GM21515 (cell line): ENCODE results near the gene CLTB.
"Not testable (repeated sequence)": the region's sequence is repeated elsewhere in the genome, so short reads cannot be mapped to it uniquely, and the experiment has no call there.

Source experiments
- ATAC-seq: cut with Tn5 transposase; IDR thresholded peaks from one replicate; pipeline ENCODE4 v1.9.1; 2021; ENCODE audit not compliant: unreplicated experiment

CLTB gene, protein sequence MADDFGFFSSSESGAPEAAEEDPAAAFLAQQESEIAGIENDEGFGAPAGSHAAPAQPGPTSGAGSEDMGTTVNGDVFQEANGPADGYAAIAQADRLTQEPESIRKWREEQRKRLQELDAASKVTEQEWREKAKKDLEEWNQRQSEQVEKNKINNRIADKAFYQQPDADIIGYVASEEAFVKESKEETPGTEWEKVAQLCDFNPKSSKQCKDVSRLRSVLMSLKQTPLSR

DNA sequence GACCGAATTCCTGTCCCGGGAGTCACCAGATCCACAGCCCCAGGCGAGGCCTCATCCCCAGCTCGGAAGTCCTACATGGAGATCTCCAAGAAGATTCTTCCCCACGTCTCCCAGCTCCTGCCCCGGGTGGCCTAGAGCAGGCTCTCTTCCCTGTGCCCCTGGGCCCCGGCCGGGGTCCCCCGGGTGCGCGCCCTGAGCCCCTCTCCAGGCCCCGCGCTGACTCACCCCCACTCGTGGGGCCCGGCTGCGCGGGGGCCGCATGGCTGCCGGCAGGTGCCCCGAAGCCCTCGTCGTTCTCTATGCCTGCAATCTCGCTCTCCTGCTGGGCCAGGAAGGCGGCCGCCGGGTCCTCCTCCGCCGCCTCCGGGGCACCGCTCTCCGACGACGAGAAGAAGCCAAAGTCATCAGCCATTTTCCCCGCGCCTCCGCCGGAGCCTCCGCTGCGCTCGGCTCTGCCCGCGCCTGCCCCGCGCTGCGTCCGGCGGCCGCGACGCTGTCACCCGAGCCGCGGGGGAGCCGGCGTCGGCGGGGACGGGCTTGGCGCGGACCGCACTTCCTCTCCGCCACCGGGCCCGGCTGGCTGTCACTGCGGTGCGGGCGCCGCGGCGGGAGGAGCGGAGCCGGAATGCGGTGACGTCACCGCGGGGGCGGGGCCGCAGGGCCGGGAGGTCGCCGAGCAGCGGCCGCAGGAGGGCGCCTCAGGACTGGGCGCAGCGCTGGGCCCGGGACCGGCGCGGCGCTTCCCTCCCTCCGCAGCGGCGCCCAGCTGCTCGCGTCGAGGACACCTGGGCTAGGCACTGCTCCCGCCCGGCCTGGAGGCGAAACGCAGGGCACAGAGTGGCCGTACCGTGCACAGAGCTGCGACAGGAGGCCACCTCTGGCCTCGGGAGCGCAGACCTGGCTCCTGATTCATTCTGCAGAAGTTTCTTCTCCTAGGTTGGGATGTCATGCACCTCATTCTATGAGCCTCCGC lies at the start of gene CLTB:
CLTB (minus strand) TSS at position 588 of the 973 bp plus-strand sequence; CDS start at position 412, 176 bp downstream.
- peak; percentile 91 for ATAC-seq

DNA sequence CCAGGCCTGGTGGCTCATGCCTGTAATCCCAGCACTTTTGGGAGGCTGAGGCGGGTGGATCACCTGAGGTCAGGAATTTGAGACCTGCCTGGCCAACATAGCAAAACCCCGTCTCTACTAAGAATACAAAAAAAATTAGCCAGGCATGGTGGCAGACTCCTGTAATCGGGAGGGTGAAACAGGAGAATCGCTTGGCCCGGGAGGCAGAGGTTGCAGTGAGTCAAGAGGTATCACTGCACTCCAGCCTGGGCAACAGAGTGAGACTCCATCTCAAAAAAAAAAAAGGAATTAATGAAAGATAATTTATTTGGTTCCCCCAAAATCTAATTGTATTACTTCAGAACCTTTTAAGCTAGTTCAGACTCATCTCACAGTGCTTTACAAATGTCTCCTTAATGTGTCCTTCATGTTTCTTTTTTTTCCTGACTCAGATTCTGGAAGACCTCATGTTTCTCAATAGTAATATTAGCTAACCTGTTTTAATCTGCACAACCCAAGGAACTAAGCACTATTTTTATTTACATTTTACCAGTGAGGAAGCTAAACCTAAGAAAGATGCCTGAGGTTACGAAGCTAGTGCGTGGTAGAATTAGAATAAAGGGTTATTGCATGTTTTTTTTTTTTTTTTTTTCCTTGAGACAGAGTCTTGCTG lies 46.9 kb upstream of the CLTB start:
- ATAC-seq = no peak

DNA sequence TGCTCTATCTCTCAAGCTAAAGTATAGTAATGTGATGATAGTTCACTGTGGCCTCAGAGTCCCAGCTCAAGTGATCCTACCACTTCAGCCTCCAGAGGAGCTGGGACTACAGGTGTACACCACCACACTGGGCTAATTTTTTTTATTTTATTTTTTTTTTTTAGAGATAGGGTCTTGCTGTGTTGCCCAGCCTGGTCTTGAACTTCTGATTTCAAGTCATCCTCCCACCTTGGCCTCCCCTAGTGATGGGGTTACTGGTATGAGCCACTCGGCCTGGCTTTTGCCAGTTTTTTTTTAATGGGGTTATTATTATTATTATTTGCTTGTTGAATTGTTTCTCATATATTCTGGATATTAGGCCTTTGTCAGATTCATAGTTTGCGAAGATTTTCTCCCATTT lies 45.0 kb upstream of the CLTB start:
- no peak for ATAC-seq

DNA sequence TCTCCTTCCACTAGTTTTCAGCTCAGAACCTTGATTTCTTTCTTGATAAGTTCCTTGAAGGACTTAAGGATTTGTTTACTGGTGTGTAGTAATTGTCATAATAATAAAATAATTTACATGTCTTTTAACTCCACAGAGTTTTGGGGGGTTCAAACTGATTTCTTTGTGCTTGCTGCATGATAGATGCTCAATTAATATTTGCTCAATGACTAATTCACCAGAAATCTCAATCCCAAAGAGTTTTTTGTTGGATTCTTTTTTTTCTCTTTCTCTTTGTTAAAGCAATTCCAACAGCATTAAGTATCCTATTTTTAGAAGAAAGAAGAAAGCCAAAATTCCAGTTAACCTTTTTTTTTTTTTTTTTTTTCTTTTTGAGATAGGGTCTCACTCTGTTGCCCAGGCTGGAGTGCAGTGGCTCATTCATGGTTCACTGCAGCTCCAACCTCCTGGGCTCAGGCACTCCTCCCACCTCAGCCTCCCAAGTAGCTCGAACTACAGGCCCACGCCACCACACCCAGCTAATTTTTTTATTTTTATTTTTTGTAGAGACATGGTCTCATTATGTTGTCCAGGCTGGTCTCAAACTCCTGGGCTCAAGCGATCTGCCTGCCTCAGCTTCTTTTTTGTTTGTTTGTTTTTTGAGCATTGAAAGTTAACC lies 42.7 kb upstream of the CLTB start:
- no peak for ATAC-seq

DNA sequence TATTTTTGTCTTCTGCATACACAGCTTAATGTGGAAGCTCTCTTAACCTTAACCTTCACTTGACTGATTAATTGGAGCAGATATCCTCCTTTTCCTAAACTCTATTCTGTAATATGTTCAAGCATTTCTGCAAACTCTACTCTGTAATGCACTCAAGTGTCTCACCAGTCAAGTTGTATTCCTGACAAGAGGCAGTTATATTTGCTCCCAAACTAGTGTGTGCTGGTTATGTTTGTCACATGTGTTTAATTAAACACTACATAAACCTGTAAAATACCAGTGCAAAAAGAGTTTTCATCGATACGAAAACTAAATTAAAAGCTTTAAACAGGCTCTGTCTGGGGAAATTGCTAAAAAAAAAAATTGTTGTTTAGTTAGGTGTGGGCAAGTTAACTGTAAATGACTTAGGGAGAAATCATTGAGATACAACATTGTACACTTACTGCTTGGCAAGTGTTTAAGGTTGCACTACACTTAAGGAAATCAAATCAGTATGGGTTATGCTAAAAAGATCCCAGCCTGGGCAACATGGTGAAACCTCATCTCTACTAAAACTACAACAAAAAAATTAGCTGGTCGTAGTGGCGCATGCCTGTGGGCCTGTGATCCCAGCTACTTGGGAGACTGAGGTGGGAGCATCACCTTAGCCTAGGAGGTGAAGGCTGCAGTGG lies 38.5 kb upstream of the CLTB start:
- no peak for ATAC-seq

DNA sequence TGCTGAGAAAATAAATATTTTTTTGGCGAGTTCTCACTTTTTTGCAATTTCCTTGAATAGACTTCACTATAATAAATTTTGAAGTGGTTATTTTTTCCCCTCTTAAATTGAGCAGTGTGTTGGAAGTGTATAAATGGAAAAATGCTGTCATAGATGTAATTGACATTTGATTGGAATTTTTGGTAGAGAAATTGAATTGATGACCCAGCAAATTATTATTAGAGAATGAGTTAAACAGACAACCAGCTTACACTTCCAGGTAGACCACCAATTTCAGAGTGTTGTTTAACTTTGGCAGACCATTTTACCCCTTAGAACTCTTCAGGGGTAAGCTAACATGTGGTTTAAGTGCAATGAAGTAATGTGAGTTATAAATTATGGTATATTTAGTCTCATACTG lies 33.7 kb upstream of the CLTB start:
- no peak for ATAC-seq

DNA sequence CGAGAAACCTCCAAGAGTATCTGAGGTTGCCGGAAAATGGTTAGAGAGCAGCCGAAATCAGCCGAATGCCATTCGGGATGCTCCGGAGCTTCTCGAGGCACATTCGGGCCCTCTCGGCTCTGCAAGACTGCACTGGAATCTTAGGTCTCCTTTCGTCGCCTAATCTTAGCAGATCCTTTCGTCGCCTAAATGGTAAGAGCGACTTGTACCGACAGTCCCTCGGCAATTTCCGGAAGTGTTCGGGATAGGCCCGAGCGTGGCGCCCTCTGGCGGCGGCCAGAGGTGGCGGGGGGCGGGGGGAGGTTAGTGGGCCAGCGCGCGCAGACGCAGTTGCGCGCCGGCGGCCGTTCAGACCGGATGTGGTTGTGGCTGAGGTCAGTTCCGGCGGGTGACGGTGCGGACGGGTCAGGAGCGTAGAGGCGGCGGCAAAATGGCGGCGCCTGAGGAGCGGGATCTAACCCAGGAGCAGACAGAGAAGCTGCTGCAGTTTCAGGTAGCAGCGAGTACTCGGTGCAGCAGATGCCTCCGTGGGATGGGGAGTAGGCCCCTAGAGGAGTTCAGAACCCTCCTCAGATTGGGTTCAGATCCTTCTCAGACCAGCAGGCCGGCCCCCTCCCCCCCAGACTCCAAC lies 31.8 kb upstream of the CLTB start, which contains the start of gene FAF2:
FAF2 (plus strand) TSS at position 408 of the 631 bp plus-strand sequence; CDS start at position 431, 23 bp downstream.
- peak; percentile 94 for ATAC-seq

DNA sequence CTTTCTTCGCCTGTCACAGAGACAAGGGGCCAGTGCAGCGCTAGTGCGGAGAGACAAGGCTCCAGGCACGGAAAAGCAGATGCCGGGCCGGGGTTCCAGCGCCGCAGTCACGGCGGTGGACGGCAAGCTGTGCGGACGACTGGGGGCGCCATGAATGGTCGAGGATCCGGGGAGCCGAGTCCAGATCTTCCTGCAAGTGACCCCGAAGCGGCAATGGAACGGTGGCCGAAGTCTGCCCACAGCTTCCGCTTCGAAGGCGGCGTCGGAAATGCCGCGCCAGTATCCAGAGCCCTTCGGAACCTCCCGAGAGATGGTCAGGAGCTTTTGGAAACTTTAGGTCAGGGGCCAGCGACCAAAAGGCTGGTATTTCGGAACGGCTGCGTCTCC lies 31.2 kb upstream of the CLTB start:
- peak; percentile 29 for ATAC-seq

DNA sequence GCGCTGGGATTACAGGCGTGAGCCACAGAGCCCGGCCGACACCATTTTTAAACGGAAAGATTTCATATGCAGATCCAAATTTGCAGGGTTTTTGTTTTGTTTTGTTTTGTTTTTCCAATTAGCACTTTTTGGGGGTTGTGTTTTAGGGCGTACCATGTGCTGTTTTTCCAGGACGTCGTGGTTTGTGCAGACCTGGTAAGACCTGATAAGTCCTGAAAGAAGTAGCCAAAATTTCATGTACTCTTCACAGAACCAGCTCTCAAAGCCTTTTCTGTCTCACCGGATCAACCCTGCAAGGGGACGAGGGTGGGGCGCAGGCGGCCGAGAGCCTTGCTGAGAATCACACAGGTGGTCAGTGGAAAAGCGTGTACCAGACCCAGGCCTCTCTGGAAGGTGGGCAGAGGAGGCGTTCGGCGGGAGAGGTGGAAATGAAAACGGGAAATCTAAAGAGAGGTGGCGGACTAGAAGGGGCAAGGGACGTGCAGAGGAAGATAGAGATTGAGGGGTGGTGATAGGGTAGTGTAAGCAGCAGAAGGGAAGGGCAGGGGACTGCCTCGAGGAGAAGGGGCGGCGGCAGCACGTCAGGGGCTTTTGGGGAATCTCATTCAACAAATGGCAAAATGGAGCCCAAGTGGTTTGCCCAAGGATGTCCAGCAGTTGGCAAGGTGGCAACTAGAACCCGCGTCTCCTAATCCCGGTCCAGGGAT lies 30.7 kb upstream of the CLTB start:
- ATAC-seq = no peak

DNA sequence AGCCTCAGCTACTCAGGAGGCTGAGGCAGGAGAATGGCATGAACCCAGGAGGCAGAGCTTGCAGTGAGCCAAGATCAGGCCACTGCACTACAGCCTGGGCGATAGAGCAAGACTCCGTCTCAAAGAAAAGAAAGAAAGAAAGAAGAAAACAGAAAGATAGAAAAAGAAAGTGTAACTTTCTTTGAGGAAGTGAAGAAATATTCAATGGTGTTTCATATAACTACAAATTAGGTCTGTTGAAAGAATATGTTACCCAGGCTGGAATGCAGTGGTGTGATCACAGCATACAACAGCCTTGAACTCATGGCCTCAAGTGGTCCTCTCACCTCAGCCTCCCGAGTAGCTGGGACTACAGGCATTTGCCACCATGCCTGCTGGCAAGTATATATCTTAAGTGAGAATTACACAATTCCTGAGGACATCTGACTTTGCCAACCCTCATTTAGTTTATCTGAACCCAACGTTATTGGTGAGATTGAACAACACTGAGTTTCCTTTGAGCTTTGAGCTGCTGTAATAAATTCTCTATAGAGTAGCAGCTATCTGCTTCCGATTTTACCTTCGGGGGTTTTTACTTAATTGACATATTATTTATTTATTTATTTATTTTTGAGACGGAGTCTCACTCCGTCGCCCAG lies 29.8 kb upstream of the CLTB start:
- no peak for ATAC-seq

DNA sequence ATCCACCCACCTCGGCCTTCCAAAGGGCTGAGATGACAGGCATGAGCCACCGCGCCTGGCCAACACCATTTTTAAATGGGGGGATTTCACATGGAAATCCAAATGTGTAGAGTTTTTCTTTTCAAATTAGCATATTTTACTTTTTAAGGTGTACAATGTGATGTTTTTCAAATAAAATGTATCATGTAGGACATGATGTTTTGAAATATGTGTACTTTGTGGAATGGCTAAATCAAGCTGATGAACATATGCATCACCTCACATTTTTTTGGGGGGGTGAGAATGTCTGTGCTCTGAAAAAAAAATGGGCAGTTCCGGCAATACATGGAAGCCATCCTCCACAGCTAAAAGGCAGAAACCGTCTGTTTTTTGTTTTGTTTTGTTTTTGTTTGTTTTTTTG lies 28.4 kb upstream of the CLTB start:
- no peak for ATAC-seq

DNA sequence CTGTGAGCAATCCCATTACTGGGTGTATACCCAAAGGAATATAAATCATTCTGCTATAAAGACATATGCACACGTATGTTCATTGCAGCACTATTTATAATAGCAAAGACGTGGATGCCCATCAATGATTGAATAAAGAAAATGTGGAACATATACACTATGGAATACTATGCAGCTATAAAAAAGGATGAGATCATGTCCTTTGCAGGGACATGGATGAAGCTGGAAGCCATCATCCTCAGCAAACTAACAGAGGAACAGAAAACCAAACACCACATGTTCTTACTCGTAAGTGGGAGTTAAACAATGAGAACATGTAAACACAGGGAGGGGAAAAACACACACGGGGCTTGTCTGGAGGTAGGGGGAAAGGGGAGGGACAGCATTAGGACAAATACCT lies 26.6 kb upstream of the CLTB start:
- not testable (repeated sequence) for ATAC-seq

DNA sequence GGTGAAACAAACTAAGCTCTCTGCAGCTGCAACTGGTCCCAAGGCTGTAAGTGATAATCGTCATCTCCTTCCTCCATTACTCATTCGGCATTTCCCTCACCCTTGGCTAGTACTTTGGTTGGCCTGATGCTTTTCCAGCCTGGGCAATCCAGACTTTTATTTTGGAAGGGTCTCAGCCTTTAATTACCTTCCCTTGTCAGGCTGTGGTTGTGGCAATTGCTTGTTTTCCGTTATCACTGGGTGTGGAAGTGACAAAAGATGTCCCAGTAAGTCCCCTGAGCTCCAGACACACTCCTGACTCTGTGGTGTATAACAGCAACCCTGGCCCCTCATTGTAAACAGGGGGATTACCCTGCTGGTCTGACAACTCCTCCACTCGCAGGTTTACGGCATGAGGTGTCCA lies 25.6 kb upstream of the CLTB start:
- no peak for ATAC-seq

DNA sequence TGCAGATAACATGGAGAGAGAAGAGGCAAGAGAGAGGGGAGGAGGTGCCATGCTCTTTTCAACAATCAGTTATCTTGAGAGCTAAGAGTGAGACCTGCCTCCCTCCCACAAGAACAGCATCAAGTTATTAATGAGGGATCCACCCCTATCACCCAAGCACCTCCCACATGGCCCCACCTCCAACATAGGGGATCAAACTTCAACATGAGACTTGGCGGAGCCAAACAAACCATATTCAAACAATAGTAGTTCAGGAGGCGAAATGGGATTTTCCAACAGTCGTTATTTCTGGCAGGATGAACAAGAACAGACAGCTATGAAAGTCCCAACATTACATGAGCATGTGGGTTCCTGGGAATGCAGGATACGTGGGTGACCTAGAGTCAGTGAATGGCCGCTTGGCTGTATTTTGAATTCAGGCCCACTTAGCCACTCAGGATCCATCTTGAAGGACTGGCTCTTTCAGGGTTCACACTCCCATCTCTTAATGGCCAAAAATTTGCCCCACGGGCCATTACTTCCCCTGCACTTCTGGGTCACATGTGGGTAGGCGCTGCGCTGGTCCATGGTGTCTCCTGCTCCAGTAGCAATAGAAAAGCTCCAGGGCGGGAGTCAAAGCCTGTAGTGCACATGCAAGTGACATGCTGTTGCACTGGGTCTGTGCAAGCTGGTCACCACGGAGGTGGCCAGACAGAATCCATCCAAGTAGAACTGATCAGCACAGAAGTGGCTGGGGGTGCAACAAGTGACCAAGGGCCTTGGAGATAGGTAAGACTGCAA lies 24.8 kb upstream of the CLTB start:
- ATAC-seq = no peak

DNA sequence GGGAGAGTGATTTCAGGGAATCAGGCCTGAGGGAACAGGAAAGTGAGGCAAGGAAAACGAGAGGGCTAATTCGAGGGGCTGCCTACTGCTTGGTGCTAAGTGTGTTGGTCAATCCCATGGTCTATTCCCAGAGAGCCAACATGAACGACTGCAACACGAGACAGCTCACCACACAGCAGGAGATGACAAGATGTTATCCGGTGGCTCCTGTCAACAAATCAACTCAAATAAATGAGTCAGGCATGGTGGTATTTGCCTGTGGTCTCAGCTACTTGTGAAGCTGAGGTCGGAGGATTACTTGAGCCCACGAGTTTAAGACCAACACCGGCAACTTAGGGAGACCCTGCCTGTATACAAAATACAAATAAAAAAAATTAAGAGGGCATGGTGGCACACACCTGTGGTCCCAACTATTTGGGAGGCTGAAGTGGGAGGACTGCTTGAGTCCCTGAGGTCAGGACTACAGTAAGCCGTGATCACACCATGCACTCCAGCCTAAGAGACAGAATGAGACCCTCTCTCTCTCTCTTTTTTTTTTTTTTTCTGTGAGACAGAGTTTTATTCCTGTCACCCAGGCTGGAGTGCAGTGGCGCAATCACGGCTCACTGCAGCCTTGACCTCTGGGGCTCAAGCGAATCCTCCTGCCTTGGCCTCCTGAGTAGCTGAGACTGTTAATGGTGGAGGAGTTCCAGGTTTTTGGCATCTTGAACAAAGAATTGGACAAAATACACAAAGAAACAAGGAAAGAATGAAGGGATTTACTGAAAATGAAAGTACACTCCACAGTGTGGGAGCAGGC lies 22.8 kb upstream of the CLTB start:
- ATAC-seq = no peak

DNA sequence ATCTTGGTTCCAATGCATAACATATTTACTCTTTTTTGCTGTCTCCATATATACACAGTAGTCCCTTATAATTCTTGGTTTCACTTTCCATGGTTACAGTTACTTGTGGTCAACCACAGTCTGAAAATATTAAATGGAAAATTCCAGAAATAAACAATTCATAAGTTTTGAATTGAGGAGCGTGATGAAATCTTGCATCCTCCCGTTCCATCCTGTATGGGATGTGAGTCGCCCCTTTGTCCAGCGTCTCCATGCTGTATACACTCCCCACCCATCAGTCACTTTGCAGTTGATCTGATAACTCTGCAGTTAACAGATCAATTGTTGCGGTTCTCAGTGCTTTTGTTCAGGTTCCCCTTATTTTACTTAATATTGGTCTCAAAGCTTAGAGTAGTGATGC lies 20.3 kb upstream of the CLTB start:
- no peak for ATAC-seq

DNA sequence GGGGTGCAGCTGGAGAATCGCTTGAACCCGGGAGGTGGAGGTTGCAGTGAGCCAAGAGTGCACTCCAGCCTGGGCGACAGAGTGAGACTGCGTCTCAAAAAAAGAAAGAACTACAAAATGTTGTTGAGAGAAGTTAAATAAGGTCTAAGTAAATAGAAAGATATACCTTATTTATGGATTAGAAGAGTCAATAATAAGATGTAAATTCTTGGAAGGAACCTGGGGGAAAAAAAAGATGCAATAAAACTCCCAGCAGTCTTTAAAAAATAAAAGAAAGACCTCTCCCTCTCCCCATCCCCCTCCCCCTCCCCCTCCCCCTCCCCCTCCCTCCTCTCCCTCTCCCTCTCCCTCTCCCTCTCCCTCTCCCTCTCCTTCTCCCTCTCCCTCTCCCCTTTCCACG lies 16.4 kb upstream of the CLTB start:
- ATAC-seq = no peak
